HepG2 (cell line): ENCODE measurements around the gene PLXDC2. TPM values are rescaled to one million over a fixed set of nuclear protein-coding genes. Genes with fewer than 3 reads are reported as not detected.

Experiments
- ATAC-seq: fragments of 200-7000 bp; cut with Tn5 transposase; 3 replicates; pipeline ENCODE4 v1.9.1; 2020; ENCODE audit warnings: mild to moderate bottlenecking, moderate library complexity
- BruUV-seq: library from RNA; stranded (reverse); fragments of 400-500 nt; replicated peaks from 2 replicates; lab custom pipeline; 2021; lab: Mats Ljungman, UMichigan
- CTCF ChIA-PET: fragments of 300-600 bp; formaldehyde crosslinking; extraction: SDS; loops from one replicate; lab custom pipeline; 2021; ENCODE audit warnings: low total read pairs, inconsistent platforms, low intra/inter-chr PET ratio; lab: Yijun Ruan, JAX
- POLR2A ChIA-PET: fragments of 350-600 bp; sonication (Branson Sonifier 250); formaldehyde crosslinking; loops from one replicate; lab custom pipeline; 2020; ENCODE audit warnings: antibody characterized with exemption, inconsistent platforms; lab: Yijun Ruan, JAX
- DNase-seq: peaks from one replicate; pipeline ENCODE4 v3.0.0-alpha.2; 2015; ENCODE audit warnings: low spot score
- FAIRE-seq: peaks from 3 replicates; lab custom pipeline; 2011; peaks lifted over from hg19 to GRCh38; lab: Jason Lieb, UNC
- H2AFZ ChIP-seq: one replicate; pipeline ENCODE4 v1.6.1; 2011; ENCODE audit warnings: low read length, inconsistent platforms
- H3K27ac ChIP-seq: fragments of 300-600 bp; 3 replicates; pipeline ENCODE4 v1.8.0; 2011; ENCODE audit warnings: mixed run types, mild to moderate bottlenecking, mixed read lengths, low read length, inconsistent platforms; ENCODE audit not compliant: insufficient read depth; ENCODE audit errors: extremely low read length
- H3K27me3 ChIP-seq, 2 experiments: fragments of 200-600 bp in 1 of 2; 2 replicates in 1 of 2; 3 replicates in 1 of 2; pipeline versions ENCODE4 v1.6.0 to v1.8.0; 2011; ENCODE audit warnings: low read length in 2 of 2, mild to moderate bottlenecking in 2 of 2, moderate library complexity in 2 of 2, inconsistent platforms in 1 of 2; ENCODE audit not compliant: insufficient read depth in 2 of 2, control insufficient read depth in 1 of 2
- H3K36me3 ChIP-seq, 2 experiments: fragments of 200-600 bp in 1 of 2; replicated peaks in 1 of 2; 2 replicates in 1 of 2; 3 replicates in 1 of 2; pipeline versions ENCODE4 v1.5.1 to v1.8.0; 2011; ENCODE audit warnings: low read length in 2 of 2, inconsistent platforms in 1 of 2; ENCODE audit not compliant: insufficient read depth in 2 of 2, control insufficient read depth in 1 of 2
- H3K4me1 ChIP-seq: 2 replicates; pipeline ENCODE4 v1.5.1; 2012; ENCODE audit warnings: low read length, inconsistent platforms; ENCODE audit not compliant: insufficient read depth
- H3K4me2 ChIP-seq: 2 replicates; pipeline ENCODE4 v1.6.0; 2011; ENCODE audit warnings: low read depth, low read length, inconsistent platforms
- H3K4me3 ChIP-seq, 3 experiments: fragments of 200-600 bp in 1 of 3; sonication (generic), shearing (Covaris generic) in 1 of 3; replicated peaks in 1 of 3; 2 replicates each; pipeline ENCODE4 v1.5.1; 2011 to 2016; ENCODE audit warnings: low read length in 3 of 3, inconsistent platforms in 2 of 3, low read depth in 2 of 3, mild to moderate bottlenecking in 2 of 3, control low read depth in 1 of 3, mixed read lengths in 1 of 3; ENCODE audit not compliant: insufficient read depth in 1 of 3
- H3K79me2 ChIP-seq: one replicate; pipeline ENCODE4 v1.6.1; 2011; ENCODE audit warnings: low read length, inconsistent platforms; ENCODE audit not compliant: insufficient read depth
- H3K9ac ChIP-seq: 2 replicates; pipeline ENCODE4 v1.6.0; 2011; ENCODE audit warnings: mild to moderate bottlenecking, low read depth, low read length, inconsistent platforms; ENCODE audit not compliant: insufficient read depth
- H3K9me3 ChIP-seq: 2 replicates; pipeline ENCODE4 v1.5.1; 2012; ENCODE audit warnings: mild to moderate bottlenecking, low read length
- H4K20me1 ChIP-seq: 2 replicates; pipeline ENCODE4 v1.6.0; 2011; ENCODE audit warnings: inconsistent platforms, mild to moderate bottlenecking, low read length, moderate library complexity; ENCODE audit not compliant: insufficient read depth
- BCLAF1 ChIP-seq: fragments of 450-650 bp; IDR thresholded peaks from 2 replicates; pipeline ENCODE4 v1.6.1; 2017; ENCODE audit warnings: mild to moderate bottlenecking
- DPF2 ChIP-seq: sonication (generic); formaldehyde crosslinking; IDR thresholded peaks from 2 replicates; pipeline ENCODE4 v1.4.0; 2020; ENCODE audit warnings: mild to moderate bottlenecking, low read depth, missing genetic modification reagents, borderline replicate concordance
- SP2 ChIP-seq: sonication (generic); formaldehyde crosslinking; IDR thresholded peaks from 2 replicates; pipeline ENCODE4 v1.5.1; 2020; ENCODE audit warnings: mild to moderate bottlenecking, missing genetic modification reagents
- WGBS: methylation state at CpG from one replicate; pipeline ENCODE4 v1.1.6; 2017; ENCODE audit warnings: low lambda C conversion rate; 5-methylcytosine and 5-hydroxymethylcytosine counted together
- in situ Hi-C: cut with HindIII; loops from 2 replicates; pipeline ENCODE4 v1.10.0; 2017; ENCODE audit warnings: low pct_unique_long_range_greater_than_20kb; ENCODE audit not compliant: extremely low pct_ligation_motif_present
- intact Hi-C: fragments of 100-400 bp; cut with micrococcal nuclease; formaldehyde crosslinking; loops from one replicate; pipeline ENCODE4 v1.10.0; 2022; ENCODE audit not compliant: unreplicated experiment
- polyA plus RNA-seq, 8 experiments: library from polyadenylated mRNA; depleted of rRNA in 3 of 8; stranded (reverse) in 7 of 8; unstranded in 1 of 8; fragments of >200 nt; fragmentation: Illumina TruSeq in 4 of 8; extraction: Trizol in 4 of 8; gene quantifications; 2 replicates each; pipeline versions ENCODE4 v1.2.1 to v1.2.3, GENCODE V29; 2011 to 2016; ENCODE audit warnings: low read depth in 4 of 8, missing spikeins in 1 of 8, mixed read lengths in 1 of 8; ENCODE audit not compliant: insufficient read depth in 1 of 8
- total RNA-seq, 5 experiments: library from RNA; depleted of rRNA; stranded (reverse); fragments of >200 nt; fragmentation: Illumina TruSeq; extraction: Trizol; gene quantifications; 2 replicates each; pipeline ENCODE4 v1.2.3, GENCODE V29; 2016; ENCODE audit warnings: low read depth in 1 of 5
- TF ChIP-seq, protein P1 (sequence below): sonication (generic); formaldehyde crosslinking; IDR thresholded peaks from 2 replicates; pipeline ENCODE4 v1.4.0; 2020; ENCODE audit warnings: missing genetic modification reagents

PLXDC2 gene
- total and polyA plus RNA-seq, 2 of the 13 experiments (the other 11 are each of a cell fraction or from before 2014, with no cell fraction given) = 2.1 to 2.4 TPM

DNA sequence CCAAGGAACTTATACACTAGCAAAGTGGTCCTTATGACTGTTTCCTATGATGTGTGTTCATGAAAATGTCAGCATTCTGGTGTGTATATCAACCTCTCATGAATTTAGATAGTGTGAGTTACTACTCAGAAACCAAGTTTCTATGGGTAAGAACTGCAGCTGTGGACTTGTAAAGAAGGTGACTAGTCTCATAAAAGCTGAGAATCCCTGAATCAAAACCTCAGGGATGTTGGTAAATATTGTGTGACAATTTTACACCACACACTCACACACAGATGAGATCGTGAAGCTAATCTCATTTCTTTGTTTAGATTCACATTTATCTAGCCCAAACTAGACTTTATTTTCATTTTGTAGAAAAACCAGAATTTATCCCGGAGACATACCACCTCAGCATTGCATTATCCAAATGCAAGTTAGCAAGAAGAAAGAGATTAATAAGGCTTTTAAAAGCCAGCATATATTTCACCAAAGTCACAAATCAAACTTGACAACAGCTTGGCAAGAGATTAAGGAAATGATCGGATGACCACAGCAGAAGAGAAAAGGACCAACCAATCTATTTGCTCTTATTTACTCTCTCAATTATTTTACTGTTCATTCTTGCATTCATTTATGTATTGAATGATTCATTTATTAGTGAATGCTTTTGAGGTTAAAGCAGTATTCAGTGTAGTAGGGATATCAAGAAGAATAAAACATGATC is 92.9 kb downstream of the PLXDC2 start:
- ChIA-PET POLR2A (no interaction called here), CTCF (no interaction called here)
- Histone ChIP-seq H3K4me2 (no peak overlapping the region), H3K9me3 (no peaks in the 10 kb centered on the region), H3K27ac (no peak overlapping the region), H3K27me3 (no peaks in the 10 kb centered on the region), H3K36me3 (no peaks in the 10 kb centered on the region), H2AFZ (no peak overlapping the region), H3K4me1 (no peaks in the 10 kb centered on the region), H4K20me1 (no peaks in the 10 kb centered on the region), H3K4me3 (no peak overlapping the region), H3K79me2 (no peaks in the 10 kb centered on the region), H3K9ac (no peak overlapping the region)
- FAIRE-seq (peak; percentile 36), ATAC-seq (no peak), DNase-seq (no peak)
- intact Hi-C loops (no loop called here), in situ Hi-C loops (no loop called here)
- 32% methylated on average over 3 of the region's 3 CpGs for WGBS
- no TSS peak for BruUV-seq
- TF ChIP-seq DPF2 (CRISPR knock-in tag) (no peak), BCLAF1 (no peak), SP2 (CRISPR knock-in tag) (no peak)
- TF ChIP-seq, protein P1, sequence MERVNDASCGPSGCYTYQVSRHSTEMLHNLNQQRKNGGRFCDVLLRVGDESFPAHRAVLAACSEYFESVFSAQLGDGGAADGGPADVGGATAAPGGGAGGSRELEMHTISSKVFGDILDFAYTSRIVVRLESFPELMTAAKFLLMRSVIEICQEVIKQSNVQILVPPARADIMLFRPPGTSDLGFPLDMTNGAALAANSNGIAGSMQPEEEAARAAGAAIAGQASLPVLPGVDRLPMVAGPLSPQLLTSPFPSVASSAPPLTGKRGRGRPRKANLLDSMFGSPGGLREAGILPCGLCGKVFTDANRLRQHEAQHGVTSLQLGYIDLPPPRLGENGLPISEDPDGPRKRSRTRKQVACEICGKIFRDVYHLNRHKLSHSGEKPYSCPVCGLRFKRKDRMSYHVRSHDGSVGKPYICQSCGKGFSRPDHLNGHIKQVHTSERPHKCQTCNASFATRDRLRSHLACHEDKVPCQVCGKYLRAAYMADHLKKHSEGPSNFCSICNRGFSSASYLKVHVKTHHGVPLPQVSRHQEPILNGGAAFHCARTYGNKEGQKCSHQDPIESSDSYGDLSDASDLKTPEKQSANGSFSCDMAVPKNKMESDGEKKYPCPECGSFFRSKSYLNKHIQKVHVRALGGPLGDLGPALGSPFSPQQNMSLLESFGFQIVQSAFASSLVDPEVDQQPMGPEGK = no peak
